OCI-LY1 (cell line): ENCODE measurements around the gene GAGE12E.
"Not testable (repeated sequence)": the region's sequence is repeated elsewhere in the genome, so short reads cannot be mapped to it uniquely, and the experiment has no call there.

ENCODE experiments used
- H2AFZ ChIP-seq: fragments of 200-600 bp; sonication (generic), shearing (Covaris generic); 2 replicates; pipeline ENCODE4 v1.6.0; 2014; ENCODE audit warnings: antibody characterized with exemption, mild to moderate bottlenecking, low read length
- H3F3A ChIP-seq: fragments of 200-600 bp; sonication (generic), shearing (Covaris generic); 2 replicates; pipeline ENCODE4 v1.6.0; 2014; ENCODE audit warnings: mild to moderate bottlenecking, antibody characterized with exemption, low read length, moderate library complexity; ENCODE audit not compliant: insufficient read depth
- H3K27ac ChIP-seq: fragments of 200-600 bp; sonication (generic); 2 replicates; pipeline ENCODE4 v1.5.1; 2014; ENCODE audit warnings: low read length, mixed run types, mild to moderate bottlenecking, low read depth; ENCODE audit not compliant: poor library complexity, severe bottlenecking
- H3K27me3 ChIP-seq: fragments of 200-600 bp; sonication (generic); 2 replicates; pipeline ENCODE4 v1.6.0; 2014; ENCODE audit warnings: antibody characterized with exemption, mild to moderate bottlenecking, low read length, moderate library complexity; ENCODE audit not compliant: insufficient read depth
- H3K36me3 ChIP-seq: fragments of 200-600 bp; sonication (generic); 2 replicates; pipeline ENCODE4 v1.6.1; 2014; ENCODE audit warnings: mild to moderate bottlenecking, antibody characterized with exemption, low read length, moderate library complexity, mixed read lengths; ENCODE audit not compliant: insufficient read depth
- H3K4me1 ChIP-seq: fragments of 200-600 bp; sonication (generic); 2 replicates; pipeline ENCODE4 v1.5.1; 2014; ENCODE audit warnings: mild to moderate bottlenecking, low read length, moderate library complexity; ENCODE audit not compliant: insufficient read depth, severe bottlenecking
- H3K4me2 ChIP-seq: fragments of 200-600 bp; sonication (generic), shearing (Covaris generic); 2 replicates; pipeline ENCODE4 v1.6.1; 2014; ENCODE audit warnings: low read length
- H3K4me3 ChIP-seq: fragments of 200-600 bp; sonication (generic); 2 replicates; pipeline ENCODE4 v1.5.1; 2014; ENCODE audit warnings: low read length, low read depth, mild to moderate bottlenecking, mixed read lengths; ENCODE audit not compliant: poor library complexity, severe bottlenecking
- H3K79me2 ChIP-seq: fragments of 200-600 bp; shearing (Covaris generic); 2 replicates; pipeline ENCODE4 v1.6.1; 2016; ENCODE audit warnings: mixed run types, low read length, mixed read lengths; ENCODE audit not compliant: insufficient read depth
- H3K9ac ChIP-seq: fragments of 200-600 bp; sonication (generic), shearing (Covaris generic); 2 replicates; pipeline ENCODE4 v1.6.1; 2014; ENCODE audit warnings: mild to moderate bottlenecking, low read length, mixed read lengths
- H3K9me2 ChIP-seq: fragments of 200-600 bp; sonication (generic), shearing (Covaris generic); 2 replicates; pipeline ENCODE4 v1.6.1; 2014; ENCODE audit warnings: low read depth, mild to moderate bottlenecking, low read length, mixed read lengths
- H3K9me3 ChIP-seq: fragments of 200-600 bp; shearing (Covaris generic); 2 replicates; pipeline ENCODE4 v1.6.1; 2014; ENCODE audit warnings: low read length, mixed read lengths
- H4K20me1 ChIP-seq: fragments of 200-600 bp; sonication (generic), shearing (Covaris generic); 2 replicates; pipeline ENCODE4 v1.6.0; 2016; ENCODE audit warnings: mild to moderate bottlenecking, low read length; ENCODE audit not compliant: insufficient read depth

GAGE12E gene

GRCh38 chrX:49589196-49589595 is 38.1 kb downstream of the GAGE12E start, which contains the start of gene GAGE2A:
Gene GAGE2A, plus strand, starts transcription at chrX:49589496. Its CDS starts 1,155 bp downstream, at chrX:49590651.
- not testable (repeated sequence) for H2AFZ ChIP-seq, H3K4me1 ChIP-seq, H3K27me3 ChIP-seq, H3K36me3 ChIP-seq, H3K27ac ChIP-seq, H3K4me3 ChIP-seq, H3K79me2 ChIP-seq, H3K9me2 ChIP-seq, H3K9me3 ChIP-seq, H3F3A ChIP-seq, H3K4me2 ChIP-seq, H4K20me1 ChIP-seq, H3K9ac ChIP-seq

- H3K9ac ChIP-seq, H2AFZ ChIP-seq, H3K9me3 ChIP-seq, H3K4me1 ChIP-seq, H3K4me3 ChIP-seq, H3K27me3 ChIP-seq, H3F3A ChIP-seq, H3K9me2 ChIP-seq, H3K27ac ChIP-seq, H3K79me2 ChIP-seq, H4K20me1 ChIP-seq, H3K36me3 ChIP-seq, H3K4me2 ChIP-seq: not testable (repeated sequence)
Observed at GRCh38 chrX:49589769-49590478, 38.8 kb downstream of the GAGE12E start.

GRCh38 chrX:49590488-49590887 is 39.4 kb downstream of the GAGE12E start:
- not testable (repeated sequence) for H3F3A ChIP-seq, H3K9ac ChIP-seq, H3K9me2 ChIP-seq, H3K27me3 ChIP-seq, H3K4me1 ChIP-seq, H3K4me2 ChIP-seq, H3K9me3 ChIP-seq, H4K20me1 ChIP-seq, H3K4me3 ChIP-seq, H3K79me2 ChIP-seq, H3K27ac ChIP-seq, H3K36me3 ChIP-seq, H2AFZ ChIP-seq

- not testable (repeated sequence) for H3K4me3 ChIP-seq, H3K9me3 ChIP-seq, H3F3A ChIP-seq, H4K20me1 ChIP-seq, H3K27me3 ChIP-seq, H2AFZ ChIP-seq, H3K36me3 ChIP-seq, H3K27ac ChIP-seq, H3K79me2 ChIP-seq, H3K4me1 ChIP-seq, H3K9me2 ChIP-seq, H3K9ac ChIP-seq, H3K4me2 ChIP-seq
Observed at GRCh38 chrX:49598720-49599119, 47.6 kb downstream of the GAGE12E start, which contains the start of gene GAGE1. Gene GAGE1, plus strand, starts transcription at chrX:49599020. Its CDS starts 1,155 bp downstream, at chrX:49600175.
